Measurements from ENCODE around the gene ZNF544.
"Not testable (repeated sequence)": the region's sequence is repeated elsewhere in the genome, so short reads cannot be mapped to it uniquely, and the experiment has no call there.

Gene ZNF544

DNA sequence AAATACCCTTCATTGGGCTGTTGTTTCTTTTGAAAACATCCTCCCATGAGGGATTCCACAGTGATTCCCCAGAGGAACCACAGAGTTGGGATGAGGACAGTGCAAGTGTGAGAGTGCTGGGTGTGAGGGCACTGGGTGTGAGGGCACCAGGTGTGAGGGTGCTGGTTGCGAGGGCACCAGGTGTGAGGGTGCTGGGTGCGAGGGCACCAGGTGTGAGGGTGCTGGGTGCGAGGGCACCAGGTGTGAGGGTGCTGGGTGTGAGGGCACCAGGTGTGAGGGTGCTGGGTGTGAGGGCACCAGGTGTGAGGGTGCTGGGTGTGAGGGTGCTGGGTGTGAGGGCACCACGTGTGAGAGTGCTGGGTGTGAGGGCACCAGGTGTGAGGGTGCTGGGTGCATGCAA lies 29.5 kb downstream of the ZNF544 start:
- DNase-seq: not testable (repeated sequence)

DNA sequence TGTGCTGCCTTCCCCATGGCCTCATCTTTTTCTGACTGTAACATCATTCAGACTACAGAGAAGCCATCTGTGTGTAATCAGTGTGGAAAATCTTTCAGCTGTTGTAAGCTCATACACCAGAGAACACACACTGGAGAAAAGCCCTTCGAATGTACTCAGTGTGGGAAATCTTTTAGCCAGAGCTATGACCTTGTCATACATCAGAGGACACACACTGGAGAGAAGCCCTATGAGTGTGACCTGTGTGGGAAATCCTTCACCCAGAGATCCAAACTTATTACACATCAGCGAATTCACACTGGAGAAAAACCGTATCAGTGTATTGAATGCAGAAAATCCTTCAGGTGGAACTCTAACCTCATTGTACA lies 32.9 kb downstream of the ZNF544 start:
- no peak for DNase-seq

GRCh38 chr19:58261968-58262921 lies 33.5 kb downstream of the ZNF544 start:
- no peak for DNase-seq

DNA sequence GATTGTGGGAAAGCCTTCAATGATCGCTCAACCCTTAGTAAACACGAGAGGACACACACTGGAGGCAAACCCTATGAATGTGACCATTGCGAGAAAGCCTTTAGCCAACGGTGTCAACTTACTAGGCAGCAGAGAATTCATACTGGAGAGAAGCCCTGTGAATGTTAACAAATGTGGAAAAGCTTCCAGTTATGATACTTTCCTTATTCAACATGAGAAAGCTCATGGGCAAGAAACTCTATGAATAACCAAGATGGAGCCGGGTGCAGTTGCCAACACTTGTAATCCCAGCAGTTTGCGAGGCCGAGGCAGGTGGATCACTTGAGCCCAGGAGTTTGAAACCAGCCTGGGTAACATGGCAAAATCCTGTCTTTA lies 34.2 kb downstream of the ZNF544 start:
- DNase-seq: no peak

DNA sequence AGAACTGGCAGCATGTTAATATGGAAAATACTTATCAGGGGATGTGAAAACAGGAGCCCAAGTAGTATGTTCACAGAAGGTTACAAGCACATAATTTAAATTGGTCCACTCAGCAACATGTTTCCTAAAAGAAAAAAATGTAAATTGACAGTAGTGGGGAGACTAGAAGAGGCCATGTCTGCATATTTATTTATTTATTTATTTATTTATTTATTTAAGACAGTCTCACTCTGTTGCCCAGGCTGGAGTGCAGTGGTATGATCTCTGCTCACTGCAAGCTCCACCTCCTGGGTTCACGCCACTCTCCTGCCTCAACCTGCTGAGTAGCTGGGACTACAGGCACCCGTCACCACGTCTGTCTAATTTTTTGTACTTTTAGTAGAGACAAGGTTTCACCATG lies 36.4 kb downstream of the ZNF544 start:
- DNase-seq: no peak

GRCh38 chr19:58268344-58268743 lies 39.6 kb downstream of the ZNF544 start:
- no peak for DNase-seq

GRCh38 chr19:58274771-58275201 lies 46.1 kb downstream of the ZNF544 start:
- DNase-seq: no peak

- DNase-seq: no peak
Measured at GRCh38 chr19:58275564-58275963, 46.9 kb downstream of the ZNF544 start.

DNA sequence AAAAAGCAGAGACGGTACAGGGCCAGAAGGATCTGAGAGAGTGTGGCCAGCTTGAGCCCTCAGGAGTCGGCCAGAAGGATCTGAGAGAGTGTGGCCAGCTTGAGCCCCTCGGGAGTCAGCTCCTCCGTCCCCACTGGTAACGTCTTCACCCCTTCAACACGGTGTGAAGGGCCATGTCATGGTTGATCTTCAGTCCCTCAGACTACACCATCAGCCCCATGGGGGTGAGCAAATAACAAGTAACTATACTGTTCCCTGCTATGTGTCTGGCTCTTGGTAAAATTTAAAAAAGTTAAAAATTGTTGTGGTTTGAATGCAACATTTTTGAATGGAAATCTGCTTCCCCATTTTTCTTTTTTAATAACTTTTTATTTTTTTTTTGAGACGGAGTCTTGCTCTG lies 48.5 kb downstream of the ZNF544 start:
- no peak for DNase-seq

GRCh38 chr19:58277748-58278540 lies 49.2 kb downstream of the ZNF544 start:
- DNase-seq: no peak

DNA sequence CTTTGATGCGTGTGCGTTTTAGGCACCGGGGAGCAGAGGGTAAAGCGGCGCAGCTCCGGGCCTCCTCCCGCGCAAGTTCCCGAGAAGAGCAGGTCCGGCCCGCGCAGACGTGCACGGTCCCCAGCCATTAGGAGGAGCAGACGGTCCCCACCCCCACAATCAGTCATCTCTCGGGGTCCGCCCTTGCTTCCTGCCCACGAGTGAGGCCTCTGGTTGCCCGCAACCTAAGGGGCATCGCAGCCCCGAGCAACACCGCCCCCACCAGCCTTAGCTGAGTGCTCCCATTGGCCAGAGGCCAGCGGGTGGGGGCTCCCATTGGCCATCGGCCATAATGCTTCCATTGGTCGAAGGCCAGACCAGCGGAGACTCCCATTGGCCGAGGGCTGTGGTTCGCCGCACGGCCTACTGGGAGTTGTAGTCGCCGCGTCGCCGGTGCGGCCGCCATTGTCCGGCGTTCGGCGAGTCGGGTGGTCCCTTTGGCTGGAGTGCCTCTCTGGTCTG lies 49.9 kb downstream of the ZNF544 start, which contains the start of gene ZNF8:
TSS of gene ZNF8 (plus strand) at position 415 of the 501 bp plus-strand sequence. CDS start 127 bp downstream, outside the sequence.
- peak; percentile 99 for DNase-seq

- peak; percentile 81 for DNase-seq
Measured at GRCh38 chr19:58279042-58279924, 50.6 kb downstream of the ZNF544 start.

DNA sequence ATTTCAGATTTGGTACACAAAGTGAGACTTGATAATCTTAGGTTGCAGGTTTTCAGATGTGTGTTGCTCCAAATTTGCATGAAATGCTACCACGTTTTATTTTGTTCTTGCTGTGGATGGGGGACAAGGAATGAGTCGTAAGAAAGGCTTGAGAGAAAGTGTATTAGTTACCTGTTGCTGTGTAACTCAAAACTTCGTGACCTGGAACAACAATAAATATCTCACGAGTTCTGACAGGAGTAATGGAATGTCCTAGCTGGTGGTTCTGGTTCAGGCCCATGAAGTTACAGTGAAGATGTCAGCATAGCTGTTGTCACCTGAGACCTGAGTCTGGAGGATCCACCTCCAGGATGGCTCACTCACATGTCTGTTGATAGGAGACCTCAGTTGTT lies 51.2 kb downstream of the ZNF544 start:
- DNase-seq: no peak

- no peak for DNase-seq
Measured at GRCh38 chr19:58284199-58284598, 55.5 kb downstream of the ZNF544 start.

- no peak for DNase-seq
Measured at GRCh38 chr19:58291943-58292342, 63.2 kb downstream of the ZNF544 start.

DNA sequence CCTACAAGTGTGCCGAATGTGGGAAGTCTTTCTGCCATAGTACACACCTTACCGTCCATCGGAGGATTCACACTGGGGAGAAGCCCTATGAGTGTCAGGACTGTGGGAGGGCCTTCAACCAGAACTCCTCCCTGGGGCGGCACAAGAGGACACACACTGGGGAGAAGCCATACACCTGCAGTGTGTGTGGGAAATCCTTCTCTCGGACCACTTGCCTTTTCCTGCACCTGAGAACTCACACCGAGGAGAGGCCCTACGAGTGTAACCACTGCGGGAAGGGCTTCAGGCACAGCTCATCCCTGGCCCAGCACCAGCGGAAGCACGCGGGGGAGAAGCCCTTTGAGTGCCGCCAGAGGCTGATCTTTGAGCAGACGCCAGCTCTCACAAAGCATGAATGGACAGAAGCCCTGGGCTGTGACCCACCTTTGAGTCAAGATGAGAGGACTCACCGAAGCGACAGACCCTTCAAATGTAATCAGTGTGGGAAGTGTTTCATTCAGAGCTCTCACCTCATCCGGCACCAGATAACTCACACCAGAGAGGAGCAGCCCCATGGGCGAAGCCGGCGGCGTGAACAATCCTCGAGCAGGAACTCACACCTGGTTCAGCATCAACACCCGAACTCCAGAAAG lies 66.1 kb downstream of the ZNF544 start:
- no peak for DNase-seq

- peak; percentile 28 for DNase-seq
Measured at GRCh38 chr19:58296104-58296503, 67.4 kb downstream of the ZNF544 start.

GRCh38 chr19:58300620-58301019 lies 71.9 kb downstream of the ZNF544 start:
- DNase-seq: no peak

DNA sequence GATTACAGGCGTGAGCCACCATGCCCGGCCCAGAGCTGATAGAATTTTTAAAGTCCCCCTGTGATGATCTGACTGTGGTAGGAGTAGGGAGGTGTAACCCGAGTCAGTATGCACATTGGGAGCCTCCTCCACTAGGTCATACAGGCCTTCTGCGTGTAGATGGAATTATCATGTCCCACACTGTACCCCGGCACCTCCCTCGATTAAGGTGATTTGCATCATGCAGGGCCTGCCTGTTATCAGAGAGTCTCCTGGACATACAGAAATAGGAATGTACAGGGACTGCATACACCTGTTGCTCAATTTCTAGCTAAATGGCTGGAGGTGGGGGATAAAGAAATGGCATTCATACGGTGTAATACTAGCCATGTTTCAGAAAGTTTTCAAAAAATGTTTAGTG lies 75.5 kb downstream of the ZNF544 start:
- no peak for DNase-seq

- DNase-seq: no peak
Measured at GRCh38 chr19:58304748-58305064, 76.0 kb downstream of the ZNF544 start.

DNA sequence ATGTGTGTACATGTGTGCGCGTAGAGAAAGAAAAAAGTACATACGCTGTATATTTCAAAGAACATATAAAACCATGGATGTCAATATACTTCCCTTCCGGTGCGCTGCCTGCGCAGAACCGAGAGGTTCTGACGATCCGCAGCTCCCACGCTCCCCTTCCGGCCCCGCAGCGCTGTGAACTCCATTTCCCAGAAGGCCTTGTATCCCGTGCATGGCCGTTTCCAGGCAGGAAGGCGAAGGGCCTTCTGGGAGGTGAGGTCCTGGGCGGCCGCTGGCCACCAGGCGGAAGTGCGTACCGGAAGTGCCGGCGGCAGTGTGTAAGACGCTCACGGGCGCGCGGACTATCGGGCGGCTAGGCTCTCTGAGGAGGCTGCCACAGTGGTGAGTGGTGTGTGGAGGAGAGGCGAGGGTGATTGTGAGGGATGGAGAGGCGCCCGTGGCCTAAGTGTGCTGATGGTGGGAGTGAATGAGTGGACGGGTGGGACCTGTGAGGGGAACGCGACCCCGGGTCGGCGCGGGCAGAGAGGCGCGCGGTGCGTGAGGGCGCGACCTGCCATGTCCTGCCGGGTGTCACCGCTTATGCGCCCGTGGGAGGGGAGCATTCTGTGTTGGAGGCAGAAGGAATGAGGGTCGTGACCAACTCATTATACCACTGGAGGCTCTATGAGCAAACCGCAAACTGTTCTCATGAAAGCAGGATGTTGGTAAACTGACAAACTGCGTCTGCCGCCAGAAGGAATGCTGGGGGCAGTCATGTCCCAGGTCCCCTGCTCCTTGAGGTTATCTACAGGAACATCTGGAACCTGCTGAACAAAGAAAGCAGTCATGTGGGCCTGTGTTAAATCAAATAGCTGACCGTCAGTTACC lies 76.6 kb downstream of the ZNF544 start, which contains the start of gene ERVK3-1:
TSS of gene ERVK3-1 (plus strand) at position 313 of the 867 bp plus-strand sequence. CDS start 6,792 bp downstream, outside the sequence.
- DNase-seq: peak; percentile 98
